Neural crest cell (in vitro differentiated cells): ENCODE data around the gene JCHAIN. TPM values are rescaled to one million over a fixed set of nuclear protein-coding genes. Genes with fewer than 3 reads are reported as not detected.

ENCODE experiments used
- DNase-seq: peaks from one replicate; pipeline ENCODE4 v3.0.0; 2021; ENCODE audit warnings: low read depth, mixed read lengths, low spot score
- H3K27ac Mint-ChIP-seq: one replicate; pipeline ENCODE4 v1.8.0; 2021; ENCODE audit warnings: mild to moderate bottlenecking, mixed read lengths; ENCODE audit not compliant: unreplicated experiment
- H3K27me3 Mint-ChIP-seq: 2 replicates; pipeline ENCODE4 v1.8.0; 2021; ENCODE audit warnings: low read depth, mild to moderate bottlenecking, mixed read lengths
- H3K36me3 Mint-ChIP-seq: 2 replicates; pipeline ENCODE4 v1.8.0; 2021; ENCODE audit warnings: low read depth, mild to moderate bottlenecking, mixed read lengths
- H3K4me1 Mint-ChIP-seq: 2 replicates; pipeline ENCODE4 v1.8.0; 2021; ENCODE audit warnings: mixed read lengths
- H3K4me3 Mint-ChIP-seq: one replicate; pipeline ENCODE4 v1.8.0; 2021; ENCODE audit warnings: mild to moderate bottlenecking, mixed read lengths
- H3K9me3 Mint-ChIP-seq: 2 replicates; pipeline ENCODE4 v1.8.0; 2021; ENCODE audit warnings: mixed read lengths
- CTCF ChIP-seq: fragments of 200-600 bp; sonication (generic); conservative IDR thresholded peaks from 2 replicates; pipeline ENCODE4 v1.5.0; 2021; ENCODE audit warnings: antibody characterized with exemption, mild to moderate bottlenecking
- total RNA-seq: library from RNA; stranded (reverse); gene quantifications from 2 replicates; pipeline ENCODE4 v1.2.1, GENCODE V29; 2021

The JCHAIN gene
- total RNA-seq, 1 donor from 2014 or later: not detected

GRCh38 chr4:70712150-70712549 lies 45.8 kb upstream of the JCHAIN start:
- Mint-ChIP-seq H3K9me3 (no peaks in the 10 kb centered on the region), H3K36me3 (no peaks in the 10 kb centered on the region), H3K4me1 (peaks cover 25% of the 10 kb centered on the region), H3K4me3 (peak overlapping the region; percentile 12), H3K27ac (no peak overlapping the region), H3K27me3 (no peaks in the 10 kb centered on the region)
- no peak for TF ChIP-seq CTCF
- DNase-seq: no peak

DNA sequence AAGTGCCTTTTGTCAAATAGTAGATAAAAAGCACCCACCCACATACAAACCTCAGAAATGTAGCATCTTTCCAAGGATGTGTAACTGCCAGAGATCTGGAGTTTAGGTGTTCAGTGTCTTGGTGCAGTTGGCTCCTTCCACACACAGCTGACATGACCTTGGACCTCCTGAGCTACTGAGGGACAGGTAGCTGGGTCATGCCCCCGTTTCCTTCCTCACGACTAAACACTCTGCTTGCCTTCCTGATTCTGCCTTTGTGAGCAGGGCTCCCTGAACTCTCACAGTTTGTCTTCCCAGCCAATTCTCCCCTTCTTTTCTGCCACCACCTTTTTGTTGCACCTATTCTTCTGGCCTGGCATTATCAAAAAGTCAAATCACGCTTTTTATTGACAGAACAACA lies 45.3 kb upstream of the JCHAIN start:
- peak overlapping the region; percentile 12 for H3K4me3 Mint-ChIP-seq
- H3K4me1 Mint-ChIP-seq: peaks cover 29% of the 10 kb centered on the region
- no peak overlapping the region for H3K27ac Mint-ChIP-seq
- H3K36me3 Mint-ChIP-seq: no peaks in the 10 kb centered on the region
- no peaks in the 10 kb centered on the region for H3K27me3 Mint-ChIP-seq
- no peaks in the 10 kb centered on the region for H3K9me3 Mint-ChIP-seq
- no peak for TF ChIP-seq CTCF
- DNase-seq: no peak

GRCh38 chr4:70709611-70710205 lies 43.4 kb upstream of the JCHAIN start:
- H3K4me3 Mint-ChIP-seq: peak overlapping the region; percentile 78
- no peak for DNase-seq
- H3K27me3 Mint-ChIP-seq: no peaks in the 10 kb centered on the region
- H3K36me3 Mint-ChIP-seq: no peaks in the 10 kb centered on the region
- TF ChIP-seq CTCF: no peak
- H3K27ac Mint-ChIP-seq: peak overlapping the region; percentile 94
- H3K4me1 Mint-ChIP-seq: peaks cover 40% of the 10 kb centered on the region
- H3K9me3 Mint-ChIP-seq: no peaks in the 10 kb centered on the region

DNA sequence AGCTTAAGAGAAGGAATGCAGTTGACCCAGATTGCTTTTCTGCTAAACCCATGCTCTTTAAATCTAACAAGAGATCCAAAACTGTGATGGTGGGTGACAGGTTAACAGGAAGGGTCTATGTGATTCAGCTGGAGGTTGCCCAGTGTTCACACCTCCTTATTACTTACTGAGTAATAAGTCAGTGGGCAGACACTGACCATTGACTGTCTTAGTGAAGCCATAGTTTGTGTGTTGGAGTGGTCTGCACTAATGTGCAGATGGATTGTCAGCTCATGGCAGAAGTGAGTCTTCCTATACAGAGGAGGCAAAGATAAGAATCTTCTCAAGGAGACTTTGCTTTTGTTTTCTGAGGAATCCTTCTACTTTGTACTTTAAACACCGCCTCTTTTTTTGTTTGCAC lies 40.2 kb upstream of the JCHAIN start:
- no peak overlapping the region for H3K27ac Mint-ChIP-seq

GRCh38 chr4:70706044-70706461 lies 39.7 kb upstream of the JCHAIN start:
- Mint-ChIP-seq H3K27me3 (no peaks in the 10 kb centered on the region), H3K4me3 (peak overlapping the region; percentile 93), H3K9me3 (no peaks in the 10 kb centered on the region), H3K4me1 (peaks cover 39% of the 10 kb centered on the region), H3K27ac (peak overlapping the region; percentile 70), H3K36me3 (no peaks in the 10 kb centered on the region)
- TF ChIP-seq CTCF: no peak
- DNase-seq: no peak

More for the DNA sequence above, 40.2 kb upstream of the JCHAIN start:
- no peak for DNase-seq
- H3K9me3 Mint-ChIP-seq: no peaks in the 10 kb centered on the region
- TF ChIP-seq CTCF: no peak
- peaks cover 42% of the 10 kb centered on the region for H3K4me1 Mint-ChIP-seq
- peak overlapping the region; percentile 93 for H3K4me3 Mint-ChIP-seq
- H3K27me3 Mint-ChIP-seq: no peaks in the 10 kb centered on the region
- H3K36me3 Mint-ChIP-seq: no peaks in the 10 kb centered on the region
